Stimulated activated CD4-positive, alpha-beta T cell treated with anti-CD3 and anti-CD28 coated beads, TNF-alpha, amount 100 ng/mL, for 1 hour (primary cell): ENCODE data around the gene HAPLN2.
A peak's percentile ranks its signal among the peaks of the same experiment; 100 is the strongest.

Experiments
- DNase-seq, 3 donors: peaks; one replicate each; pipeline ENCODE4 v3.0.0-alpha.2; 2020; ENCODE audit warnings: low read depth in 3 of 3, low spot score in 1 of 3

Gene HAPLN2

DNA sequence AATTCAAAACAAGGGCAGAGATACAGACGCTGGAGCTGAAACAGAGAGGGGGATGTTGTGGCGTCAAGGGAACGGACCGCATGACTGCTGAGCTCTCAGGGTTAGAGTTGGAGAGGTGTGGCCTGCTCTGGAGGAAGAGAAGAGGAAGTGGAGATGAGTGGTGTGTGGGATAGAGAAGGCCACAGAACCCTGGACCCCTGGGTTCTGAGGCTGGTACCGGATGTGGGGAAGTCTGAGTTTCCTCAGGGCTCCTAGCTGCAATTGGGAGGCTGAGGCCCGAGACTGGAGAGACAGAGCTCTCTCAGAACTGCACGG is 24.5 kb downstream of the HAPLN2 start:
- DNase-seq = no peak

DNA sequence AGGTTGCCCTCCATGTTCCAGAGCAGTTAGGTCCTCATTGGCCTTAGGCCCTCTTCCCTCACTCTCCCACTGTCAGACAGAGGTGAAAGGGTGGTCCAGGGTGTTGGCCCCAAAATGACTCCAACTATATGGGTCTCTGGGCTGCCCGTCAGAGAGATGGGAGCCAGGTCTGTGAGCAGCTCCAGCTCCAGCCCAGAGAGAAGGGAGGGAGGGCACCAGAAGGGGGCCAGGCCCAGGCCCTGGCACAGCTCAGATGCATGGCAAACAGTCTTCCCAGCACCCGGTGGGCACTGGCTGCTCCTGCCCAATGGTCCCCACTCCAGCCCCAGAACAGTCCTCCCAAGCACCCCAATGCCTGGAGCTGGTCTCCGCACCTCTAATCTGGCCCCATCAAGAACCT is 24.9 kb downstream of the HAPLN2 start:
- no peak for DNase-seq

DNA sequence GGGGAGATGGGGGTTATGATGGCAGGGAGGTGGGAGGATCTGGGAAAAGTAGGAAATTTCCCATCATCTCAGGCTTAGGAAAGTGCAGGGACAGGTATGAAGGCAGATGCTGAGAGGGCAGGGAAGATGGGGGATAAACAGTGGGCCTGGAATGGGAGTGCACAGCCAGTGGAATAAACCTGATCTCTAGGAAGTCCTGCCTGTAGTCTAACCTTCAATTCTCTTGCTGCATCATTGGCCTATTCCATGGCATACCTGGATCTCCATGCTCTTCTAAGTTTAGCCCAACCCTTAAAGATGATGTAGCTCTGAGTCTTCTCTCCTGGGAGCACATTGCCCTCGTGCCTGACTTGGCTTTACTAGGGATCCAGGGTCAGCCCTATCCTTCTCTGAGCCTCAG is 25.4 kb downstream of the HAPLN2 start:
- no peak for DNase-seq

GRCh38 chr1:156645056-156645455 is 25.8 kb downstream of the HAPLN2 start:
- DNase-seq = no peak

DNA sequence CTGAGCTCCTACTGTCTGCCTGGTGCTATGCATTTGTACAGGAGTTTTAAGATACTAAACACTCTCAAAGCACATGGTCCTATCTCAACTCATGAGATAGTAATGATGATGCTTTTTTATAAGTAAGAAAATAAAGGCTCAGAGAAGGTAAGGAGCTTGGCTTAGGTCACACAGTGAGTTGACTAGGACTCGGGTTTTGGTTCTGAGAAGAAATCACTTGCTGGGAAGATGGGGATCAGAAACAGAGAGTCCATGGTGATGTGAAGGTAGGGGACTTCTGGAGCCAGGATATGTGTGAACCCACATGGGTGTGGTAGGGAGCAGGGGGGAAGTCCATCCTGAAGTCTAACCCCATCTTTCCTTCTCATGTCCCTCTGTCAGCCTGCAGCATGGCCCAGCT is 26.5 kb downstream of the HAPLN2 start:
- DNase-seq = no peak

DNA sequence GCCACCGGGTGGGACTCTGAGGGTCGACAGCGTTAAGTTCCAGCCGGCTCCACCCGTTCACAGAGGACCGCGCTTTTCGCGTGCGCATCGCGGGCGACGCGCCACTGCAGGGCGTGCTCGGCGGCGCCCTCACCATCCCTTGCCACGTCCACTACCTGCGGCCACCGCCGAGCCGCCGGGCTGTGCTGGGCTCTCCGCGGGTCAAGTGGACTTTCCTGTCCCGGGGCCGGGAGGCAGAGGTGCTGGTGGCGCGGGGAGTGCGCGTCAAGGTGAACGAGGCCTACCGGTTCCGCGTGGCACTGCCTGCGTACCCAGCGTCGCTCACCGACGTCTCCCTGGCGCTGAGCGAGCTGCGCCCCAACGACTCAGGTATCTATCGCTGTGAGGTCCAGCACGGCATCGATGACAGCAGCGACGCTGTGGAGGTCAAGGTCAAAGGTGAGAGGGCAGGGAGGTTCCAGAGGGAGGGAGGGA is 27.6 kb downstream of the HAPLN2 start:
- no peak for DNase-seq

DNA sequence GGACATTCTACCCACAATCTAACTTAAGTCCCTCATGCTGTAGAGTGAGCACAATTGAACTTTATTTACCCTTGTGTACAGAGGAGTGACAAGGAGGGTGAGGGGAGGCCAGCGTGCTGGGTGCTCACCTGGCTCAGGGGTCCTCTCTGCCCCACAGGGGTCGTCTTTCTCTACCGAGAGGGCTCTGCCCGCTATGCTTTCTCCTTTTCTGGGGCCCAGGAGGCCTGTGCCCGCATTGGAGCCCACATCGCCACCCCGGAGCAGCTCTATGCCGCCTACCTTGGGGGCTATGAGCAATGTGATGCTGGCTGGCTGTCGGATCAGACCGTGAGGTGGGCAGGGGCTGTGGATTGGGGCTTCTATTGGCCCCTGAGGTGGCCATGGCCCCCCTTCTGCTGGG is 28.1 kb downstream of the HAPLN2 start:
- no peak for DNase-seq

DNA sequence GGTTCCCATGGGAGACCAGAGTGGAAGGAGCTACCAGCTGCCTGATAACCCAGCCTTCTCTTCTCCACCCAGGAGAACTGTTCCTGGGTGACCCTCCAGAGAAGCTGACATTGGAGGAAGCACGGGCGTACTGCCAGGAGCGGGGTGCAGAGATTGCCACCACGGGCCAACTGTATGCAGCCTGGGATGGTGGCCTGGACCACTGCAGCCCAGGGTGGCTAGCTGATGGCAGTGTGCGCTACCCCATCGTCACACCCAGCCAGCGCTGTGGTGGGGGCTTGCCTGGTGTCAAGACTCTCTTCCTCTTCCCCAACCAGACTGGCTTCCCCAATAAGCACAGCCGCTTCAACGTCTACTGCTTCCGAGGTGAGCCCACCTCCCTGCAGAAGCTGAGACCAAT is 29.3 kb downstream of the HAPLN2 start:
- DNase-seq = no peak

DNA sequence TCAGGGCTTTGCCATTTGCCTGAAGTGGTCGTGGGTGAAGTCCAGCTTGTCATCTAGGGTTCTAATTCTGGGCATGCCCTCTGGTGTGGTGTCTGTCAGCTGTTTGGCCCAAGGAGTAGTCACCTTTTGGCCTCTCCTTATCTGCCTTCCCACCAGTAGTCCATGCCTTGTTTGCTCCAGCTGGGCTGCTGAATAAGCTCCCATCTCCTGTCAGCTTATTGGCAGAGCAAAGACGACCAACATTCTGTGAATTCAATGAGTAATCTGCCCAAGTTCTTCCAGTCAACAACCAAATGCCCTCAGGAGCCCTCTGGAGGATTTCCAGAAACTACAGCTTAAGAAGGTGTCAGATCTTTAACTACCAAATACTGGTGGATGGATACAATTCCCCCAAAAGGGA is 29.7 kb downstream of the HAPLN2 start:
- DNase-seq = no peak

- no peak for DNase-seq
These were observed 33.1 kb downstream of the HAPLN2 start for GRCh38 chr1:156652131-156652991.

DNA sequence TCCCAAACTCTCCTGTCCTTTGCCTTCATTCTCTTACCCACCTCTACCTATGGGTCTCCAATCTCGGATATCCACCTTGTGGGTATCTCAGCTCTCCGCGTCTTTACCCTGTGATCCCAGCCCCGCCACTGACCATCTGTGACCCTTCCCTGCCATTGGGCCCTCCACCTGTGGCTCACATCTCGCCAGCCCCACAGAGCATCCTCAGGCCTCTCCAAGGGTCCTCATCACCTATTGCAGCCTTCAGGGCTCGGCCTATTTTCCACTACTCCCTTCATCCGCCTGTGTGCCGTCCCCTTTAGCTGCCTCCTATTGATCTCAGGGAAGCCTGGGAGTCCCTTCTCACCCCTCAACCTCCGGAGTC is 33.8 kb downstream of the HAPLN2 start:
- DNase-seq = no peak

DNA sequence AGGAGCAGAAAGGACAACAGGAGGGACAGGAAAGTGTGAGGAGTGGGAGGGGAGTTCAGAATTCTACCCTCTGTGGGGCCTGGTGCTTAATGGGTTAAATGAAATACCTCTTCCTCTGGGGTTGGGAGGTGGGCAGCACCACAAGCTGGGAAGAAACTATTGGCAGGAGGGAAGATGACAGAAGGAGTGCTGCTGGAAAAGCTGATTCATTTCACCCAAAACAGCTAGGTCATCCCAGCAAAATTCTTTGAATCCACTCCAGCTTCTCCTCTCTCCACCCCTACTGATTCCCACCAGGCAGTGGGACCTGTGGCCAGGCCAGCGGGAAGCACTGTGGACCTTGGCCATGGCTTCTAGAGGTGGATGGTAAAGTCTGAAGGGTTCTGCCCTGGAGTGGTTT is 35.5 kb downstream of the HAPLN2 start:
- DNase-seq = no peak

- no peak for DNase-seq
These were observed 36.1 kb downstream of the HAPLN2 start for GRCh38 chr1:156655151-156655903.

DNA sequence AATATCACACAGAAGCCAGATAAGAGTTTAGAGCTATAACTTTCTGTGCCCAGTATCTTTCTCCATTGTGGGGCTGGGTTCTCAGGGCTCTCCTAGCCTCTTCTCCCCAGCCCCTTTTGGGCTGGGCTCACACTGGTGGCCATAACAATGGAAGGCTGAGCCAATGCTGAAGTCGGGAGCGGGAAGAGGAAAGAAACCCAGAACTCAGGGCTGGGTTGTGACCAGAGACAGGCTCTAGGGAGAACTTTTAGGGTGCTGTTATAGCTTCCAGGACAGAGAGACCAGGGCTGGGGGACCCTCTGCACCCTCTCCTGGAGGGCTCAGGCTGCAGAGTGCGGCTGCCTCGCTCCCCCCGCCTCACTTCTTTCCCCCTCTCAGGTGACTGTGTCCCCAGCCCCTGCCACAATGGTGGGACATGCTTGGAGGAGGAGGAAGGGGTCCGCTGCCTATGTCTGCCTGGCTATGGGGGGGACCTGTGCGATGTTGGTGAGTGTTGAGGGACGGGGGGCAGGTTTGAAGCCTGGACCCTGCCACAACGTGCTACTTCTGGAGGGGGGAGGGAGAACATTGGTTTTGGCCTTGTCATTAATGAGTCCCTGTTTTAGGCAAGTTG is 36.8 kb downstream of the HAPLN2 start:
- DNase-seq = no peak

DNA sequence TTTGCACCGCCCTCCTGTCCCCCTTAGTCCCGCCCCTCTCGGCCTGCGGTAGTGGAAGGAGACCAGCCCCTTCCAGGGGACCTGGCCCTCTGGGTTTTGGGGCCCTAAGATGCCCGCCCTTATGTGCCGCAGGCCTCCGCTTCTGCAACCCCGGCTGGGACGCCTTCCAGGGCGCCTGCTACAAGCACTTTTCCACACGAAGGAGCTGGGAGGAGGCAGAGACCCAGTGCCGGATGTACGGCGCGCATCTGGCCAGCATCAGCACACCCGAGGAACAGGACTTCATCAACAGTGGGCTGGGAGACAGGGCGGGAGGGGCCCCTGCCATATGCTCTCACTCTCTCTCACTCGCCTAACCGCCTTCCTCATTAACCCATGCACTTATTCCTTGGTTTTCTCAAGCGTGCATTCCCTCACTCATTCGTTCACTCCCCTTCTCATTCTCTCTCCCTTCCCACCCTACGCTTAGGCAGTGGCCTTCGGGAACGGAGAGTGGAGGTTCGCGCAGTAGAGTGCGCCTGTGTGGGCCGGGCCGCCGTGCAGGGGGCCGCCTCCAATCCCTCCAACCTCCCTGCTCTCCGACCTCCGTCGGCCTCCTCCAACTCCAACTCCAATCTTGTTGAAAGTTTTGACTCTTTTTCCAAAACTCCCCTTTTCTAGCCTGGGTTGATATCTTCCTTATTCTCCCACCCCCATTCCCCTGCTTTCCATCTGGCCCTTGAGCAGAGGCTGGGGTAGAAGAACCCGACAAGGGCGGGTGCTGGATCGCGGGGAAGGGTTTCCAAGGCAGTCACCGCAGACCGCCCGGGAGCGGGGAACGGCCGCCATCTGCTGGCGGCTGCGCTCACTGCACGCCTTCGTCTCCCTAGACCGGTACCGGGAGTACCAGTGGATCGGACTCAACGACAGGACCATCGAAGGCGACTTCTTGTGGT is 37.9 kb downstream of the HAPLN2 start:
- peak; percentile 24 to 78 (median 59) for DNase-seq

DNA sequence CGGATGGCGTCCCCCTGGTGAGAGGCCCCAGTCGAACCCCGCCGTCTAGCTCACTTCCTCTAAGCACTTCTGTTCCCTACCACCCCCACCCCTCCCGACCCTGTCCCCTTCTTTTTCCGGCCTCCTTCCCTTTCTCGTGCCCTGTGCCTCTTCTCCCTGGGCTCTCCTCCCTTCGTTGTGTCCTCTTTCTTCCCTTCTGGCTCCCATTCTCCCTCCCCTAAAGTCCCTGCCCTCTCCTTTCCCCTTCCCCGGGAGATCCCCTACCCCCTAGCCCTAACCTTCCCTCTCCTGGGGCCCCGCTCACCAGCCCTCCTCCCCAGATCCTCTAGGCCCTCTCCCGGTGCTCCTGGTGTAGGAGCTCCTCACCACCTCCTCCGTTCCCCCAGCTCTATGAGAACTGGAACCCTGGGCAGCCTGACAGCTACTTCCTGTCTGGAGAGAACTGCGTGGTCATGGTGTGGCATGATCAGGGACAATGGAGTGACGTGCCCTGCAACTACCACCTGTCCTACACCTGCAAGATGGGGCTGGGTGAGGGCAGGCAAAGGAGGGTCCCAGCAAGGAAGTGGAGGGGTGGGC is 38.6 kb downstream of the HAPLN2 start:
- DNase-seq = no peak

- no peak for DNase-seq
These were observed 39.3 kb downstream of the HAPLN2 start for GRCh38 chr1:156658496-156658895.

GRCh38 chr1:156658945-156659574 is 39.8 kb downstream of the HAPLN2 start:
- no peak for DNase-seq

DNA sequence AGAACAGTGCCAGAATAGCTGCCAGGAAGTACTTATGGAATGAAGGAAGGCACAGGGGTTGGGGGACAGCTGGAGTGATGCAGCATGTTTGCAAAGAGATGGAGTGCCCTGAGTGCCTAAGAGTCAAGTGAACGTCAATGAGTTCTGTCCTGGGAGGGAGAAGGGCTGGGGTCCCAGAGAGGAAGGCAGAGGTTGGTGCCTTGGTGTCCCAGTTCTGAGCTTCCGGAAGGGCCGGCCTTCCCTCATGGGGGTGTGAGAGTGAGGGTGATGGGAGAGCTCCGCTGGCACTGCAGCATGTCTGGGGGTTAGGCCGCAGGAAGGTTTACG is 40.4 kb downstream of the HAPLN2 start:
- no peak for DNase-seq

DNA sequence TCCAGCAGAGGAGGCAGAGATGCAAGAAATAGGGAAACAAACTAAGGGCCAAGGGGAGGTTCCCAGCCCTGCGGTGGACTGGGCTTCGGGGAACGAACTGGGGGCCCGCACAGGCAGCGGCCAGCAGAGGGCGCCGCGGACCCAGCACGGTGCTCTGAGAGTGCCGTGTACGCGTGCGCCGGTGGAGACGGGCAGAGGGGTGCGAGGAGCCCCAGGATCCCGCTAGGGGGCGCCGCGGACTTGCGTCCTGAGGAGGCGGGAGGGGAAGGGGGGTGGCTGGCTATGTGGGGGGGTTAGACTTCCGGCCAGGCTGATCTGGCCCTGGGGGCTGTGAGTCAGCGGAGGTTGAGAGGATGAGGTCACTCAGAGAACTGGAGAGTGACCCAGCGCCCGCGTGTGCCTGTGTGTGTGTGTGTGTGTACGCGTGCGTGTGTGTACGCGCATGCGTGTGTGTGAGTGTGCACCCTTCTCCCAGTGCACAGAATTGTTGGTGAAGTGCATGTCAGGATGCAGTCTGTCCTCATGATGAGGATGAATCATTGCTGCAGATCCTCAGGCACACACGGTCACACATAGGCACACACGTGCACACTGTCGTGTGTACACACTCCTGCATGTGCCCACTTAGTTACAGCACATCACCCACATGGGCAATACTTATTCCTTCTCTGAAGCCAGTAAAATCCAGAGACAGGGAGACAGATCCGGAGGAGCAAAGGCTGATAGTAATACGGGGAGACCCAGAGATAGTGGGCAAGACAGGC is 41.0 kb downstream of the HAPLN2 start:
- DNase-seq = peak; percentile 67 to 88 (median 75)
